Spinal cord (tissue), 10 donors: ENCODE measurements around the gene BRCC3. TPM values are rescaled to one million over a fixed set of nuclear protein-coding genes. Genes with fewer than 3 reads are reported as not detected.
"Not testable (repeated sequence)": the region's sequence is repeated elsewhere in the genome, so short reads cannot be mapped to it uniquely, and the experiment has no call there.

ENCODE experiments used
- DNase-seq, 6 donors: peaks; one replicate each; pipeline versions ENCODE4 v3.0.0 to v3.0.0-alpha.2; 2013 to 2015; ENCODE audit warnings: low spot score in 6 of 6, low read depth in 4 of 6
- H3K27ac ChIP-seq: one replicate; pipeline ENCODE4 v1.5.1; 2013; ENCODE audit warnings: low read depth, low read length, control low read depth
- H3K27me3 ChIP-seq: one replicate; pipeline ENCODE4 v1.6.1; 2013; ENCODE audit warnings: low read length; ENCODE audit not compliant: control insufficient read depth, insufficient read depth
- H3K36me3 ChIP-seq: one replicate; pipeline ENCODE4 v1.6.1; 2013; ENCODE audit warnings: low read length; ENCODE audit not compliant: control insufficient read depth, insufficient read depth
- H3K4me1 ChIP-seq: one replicate; pipeline ENCODE4 v1.6.1; 2013; ENCODE audit warnings: low read length; ENCODE audit not compliant: control insufficient read depth, insufficient read depth
- H3K4me3 ChIP-seq: one replicate; pipeline ENCODE4 v1.5.1; 2013; ENCODE audit warnings: low read depth, low read length, control low read depth
- H3K9me3 ChIP-seq: one replicate; pipeline ENCODE4 v1.6.1; 2013; ENCODE audit warnings: low read length; ENCODE audit not compliant: control insufficient read depth, insufficient read depth
- WGBS: methylation state at CpG from one replicate; pipeline ENCODE4 v1.1.5; 2013; ENCODE audit warnings: missing lambda C conversion rate; ENCODE audit not compliant: insufficient coverage; 5-methylcytosine and 5-hydroxymethylcytosine counted together
- polyA plus RNA-seq, 2 donors: library from polyadenylated mRNA; unstranded; fragments of 120-200 nt; gene quantifications; one replicate each; pipeline ENCODE4 v1.2.1, GENCODE V29; 2013; ENCODE audit not compliant: insufficient read length in 2 of 2
- total RNA-seq, 2 donors: library from RNA; depleted of rRNA in 1 of 2; stranded (reverse); fragments of 120-200 nt in 1 of 2; fragments of >200 nt in 1 of 2; gene quantifications; one replicate each; pipeline versions ENCODE4 v1.2.3 to v1.2.4, GENCODE V29; 2013 to 2014
- donor health status: healthy.

Gene BRCC3
- total and polyA plus RNA-seq, 4 donors = 12.4 to 26.9 (median 21.4) TPM

GRCh38 chrX:155127940-155128339 lies 56.6 kb downstream of the BRCC3 start:
- Histone ChIP-seq H3K9me3 (no peaks in the 10 kb centered on the region), H3K27ac (no peak overlapping the region), H3K4me3 (no peak overlapping the region), H3K36me3 (no peaks in the 10 kb centered on the region), H3K27me3 (no peaks in the 10 kb centered on the region), H3K4me1 (no peaks in the 10 kb centered on the region)
- DNase-seq = no peak

DNA sequence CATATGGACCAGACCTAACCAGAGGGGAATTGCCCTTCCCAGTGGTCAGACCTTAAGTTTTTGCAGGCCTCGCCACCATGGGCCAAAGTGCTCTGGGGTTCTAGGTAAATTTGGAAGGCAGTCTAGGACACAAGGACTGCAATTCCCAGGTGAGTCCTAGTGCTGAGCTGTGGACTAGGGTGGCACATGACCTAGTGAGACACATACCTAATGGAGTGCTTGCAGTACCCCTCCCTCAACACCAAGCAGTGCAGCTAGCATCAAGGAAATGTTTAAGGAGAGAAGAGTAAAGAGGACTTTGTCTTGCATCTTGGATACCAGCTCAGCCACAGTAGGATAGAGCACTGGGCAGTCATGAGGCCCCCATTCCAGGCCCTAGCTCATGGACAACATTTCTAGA lies 60.8 kb downstream of the BRCC3 start:
- no peak for DNase-seq
- Histone ChIP-seq H3K27ac (no peak overlapping the region), H3K27me3 (no peaks in the 10 kb centered on the region), H3K9me3 (no peaks in the 10 kb centered on the region), H3K4me3 (no peak overlapping the region), H3K4me1 (no peaks in the 10 kb centered on the region), H3K36me3 (no peaks in the 10 kb centered on the region)
- 100% methylated on average over 1 of the region's 1 CpG for WGBS

GRCh38 chrX:155134255-155134654 lies 62.9 kb downstream of the BRCC3 start:
- Histone ChIP-seq H3K9me3 (no peaks in the 10 kb centered on the region), H3K4me3 (no peak overlapping the region), H3K36me3 (no peaks in the 10 kb centered on the region), H3K27ac (no peak overlapping the region), H3K27me3 (no peaks in the 10 kb centered on the region), H3K4me1 (no peaks in the 10 kb centered on the region)
- DNase-seq = no peak
- WGBS = 87% methylated on average over 2 of the region's 4 CpGs

GRCh38 chrX:155143959-155144548 lies 72.7 kb downstream of the BRCC3 start:
- Histone ChIP-seq H3K36me3 (no peaks in the 10 kb centered on the region), H3K4me1 (no peaks in the 10 kb centered on the region), H3K4me3 (no peak overlapping the region), H3K27me3 (no peaks in the 10 kb centered on the region), H3K27ac (no peak overlapping the region), H3K9me3 (no peaks in the 10 kb centered on the region)
- DNase-seq = no peak
- no CpG with 5 or more reads among the region's 6 CpGs for WGBS

GRCh38 chrX:155144926-155145325 lies 73.6 kb downstream of the BRCC3 start:
- WGBS = no CpG with 5 or more reads among the region's 4 CpGs
- Histone ChIP-seq H3K4me1 (no peaks in the 10 kb centered on the region), H3K9me3 (no peaks in the 10 kb centered on the region), H3K27me3 (no peaks in the 10 kb centered on the region), H3K36me3 (no peaks in the 10 kb centered on the region), H3K4me3 (no peak overlapping the region), H3K27ac (no peak overlapping the region)
- DNase-seq = no peak

DNA sequence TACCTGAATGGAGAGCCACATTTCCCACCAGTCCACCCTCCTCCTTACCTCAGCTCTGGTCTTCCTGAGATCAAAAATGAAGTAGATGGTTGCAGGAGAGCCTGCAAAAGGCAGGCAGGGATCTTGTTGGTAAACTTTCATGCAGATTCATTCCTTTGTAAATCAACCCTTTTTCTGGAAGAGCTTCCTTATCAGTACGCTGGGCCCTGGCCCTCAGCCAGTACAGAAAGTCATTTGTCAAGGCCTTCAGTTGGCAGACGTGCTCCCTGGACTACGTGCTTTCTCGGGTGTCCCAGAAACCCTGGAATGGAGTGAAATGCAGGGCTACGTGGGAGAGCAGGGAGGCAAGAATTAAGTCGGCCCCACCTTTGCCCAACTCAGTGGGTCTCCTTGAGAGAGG lies 76.3 kb downstream of the BRCC3 start:
- not testable (repeated sequence) for H3K9me3 ChIP-seq

GRCh38 chrX:155148166-155148565 lies 76.9 kb downstream of the BRCC3 start:
- WGBS = no CpG with 5 or more reads among the region's 11 CpGs
- H3K36me3 ChIP-seq, DNase-seq, H3K4me3 ChIP-seq, H3K27ac ChIP-seq, H3K27me3 ChIP-seq, H3K4me1 ChIP-seq, H3K9me3 ChIP-seq: not testable (repeated sequence)

More for the DNA sequence above, 76.3 kb downstream of the BRCC3 start:
- not testable (repeated sequence) for DNase-seq, H3K27ac ChIP-seq, H3K4me3 ChIP-seq, H3K4me1 ChIP-seq, H3K27me3 ChIP-seq, H3K36me3 ChIP-seq
- no CpG with 5 or more reads among the region's 6 CpGs for WGBS

- no peak overlapping the region for H3K27ac ChIP-seq
- peak in 2 of 6 donors; percentile 6 to 16 for DNase-seq
- WGBS = 50% methylated on average over 7 of the region's 7 CpGs
- no peaks in the 10 kb centered on the region for H3K9me3 ChIP-seq
- no peak overlapping the region for H3K4me3 ChIP-seq
- H3K27me3 ChIP-seq = no peaks in the 10 kb centered on the region
- no peaks in the 10 kb centered on the region for H3K36me3 ChIP-seq
- H3K4me1 ChIP-seq = no peaks in the 10 kb centered on the region
These were observed 77.6 kb downstream of the BRCC3 start for GRCh38 chrX:155148724-155149537.

- Histone ChIP-seq H3K36me3 (no peaks in the 10 kb centered on the region), H3K9me3 (no peaks in the 10 kb centered on the region), H3K4me3 (no peak overlapping the region), H3K4me1 (no peaks in the 10 kb centered on the region), H3K27me3 (no peaks in the 10 kb centered on the region), H3K27ac (no peak overlapping the region)
- no peak for DNase-seq
- WGBS = no CpG with 5 or more reads among the region's 2 CpGs
These were observed 98.6 kb downstream of the BRCC3 start for GRCh38 chrX:155169881-155170280.
